Gastrocnemius medialis (tissue), 4 donors: Measurements from ENCODE around the gene CTSH.

ENCODE experiments used
- CTCF ChIP-seq, 5 experiments: fragments of 450-650 bp in 3 of 5; fragments of 200-600 bp in 2 of 5; sonication (generic) in 2 of 5; IDR thresholded peaks in 4 of 5; conservative IDR thresholded peaks in 1 of 5; 1 replicate in 4 of 5; 2 replicates in 1 of 5; pipeline ENCODE4 v1.5.1; 2016 to 2019; ENCODE audit warnings: antibody characterized with exemption in 5 of 5, mild to moderate bottlenecking in 3 of 5, moderate library complexity in 3 of 5
- POLR2A ChIP-seq, 2 donors: fragments of 450-650 bp; IDR thresholded peaks; one replicate each; pipeline ENCODE4 v1.6.1; 2017; ENCODE audit warnings: antibody characterized with exemption in 2 of 2, mild to moderate bottlenecking in 2 of 2, moderate library complexity in 2 of 2

DNA sequence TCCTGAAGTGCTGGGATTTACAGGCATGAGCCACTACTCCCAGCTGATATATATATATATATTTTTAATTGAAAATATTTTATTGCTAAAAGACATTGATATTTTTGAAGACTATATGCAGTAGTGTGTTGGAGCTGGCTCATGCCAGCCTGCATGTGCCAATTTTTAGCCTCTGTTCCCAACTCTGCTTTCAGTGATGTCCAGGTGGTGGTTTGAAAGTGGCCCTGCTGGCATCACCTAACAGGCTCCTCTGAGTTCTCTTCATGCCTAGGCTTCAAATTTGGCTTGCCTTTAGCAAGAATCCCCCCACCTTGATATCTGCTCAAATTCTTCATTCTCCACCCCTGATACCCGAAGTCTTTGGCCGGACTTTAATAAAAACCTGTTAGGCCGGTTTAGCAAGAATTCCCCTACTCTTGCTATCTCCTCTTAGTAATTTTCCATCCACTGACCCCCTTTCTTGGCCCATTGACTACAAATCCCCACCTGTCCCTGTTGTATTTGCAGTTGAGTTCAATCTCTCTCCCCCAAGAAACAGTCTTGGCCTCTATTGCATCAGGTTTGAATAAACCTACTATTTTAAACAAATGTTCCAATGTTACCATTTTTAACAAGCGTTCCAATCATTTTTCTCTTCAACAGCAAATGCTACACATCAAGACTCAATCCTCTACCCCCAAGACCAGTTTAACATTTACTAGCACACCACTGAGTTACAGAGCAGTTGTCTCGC is 23.9 kb upstream of the CTSH start:
- TF ChIP-seq CTCF (IDR thresholded peaks at IDR 0.05 in 4 of 5, conservative IDR thresholded peaks at IDR 0.05 in 1 of 5) (no peak), POLR2A (IDR thresholded peaks at IDR 0.05) (no peak)
